Measurements from ENCODE around the gene FBN1.

DNA sequence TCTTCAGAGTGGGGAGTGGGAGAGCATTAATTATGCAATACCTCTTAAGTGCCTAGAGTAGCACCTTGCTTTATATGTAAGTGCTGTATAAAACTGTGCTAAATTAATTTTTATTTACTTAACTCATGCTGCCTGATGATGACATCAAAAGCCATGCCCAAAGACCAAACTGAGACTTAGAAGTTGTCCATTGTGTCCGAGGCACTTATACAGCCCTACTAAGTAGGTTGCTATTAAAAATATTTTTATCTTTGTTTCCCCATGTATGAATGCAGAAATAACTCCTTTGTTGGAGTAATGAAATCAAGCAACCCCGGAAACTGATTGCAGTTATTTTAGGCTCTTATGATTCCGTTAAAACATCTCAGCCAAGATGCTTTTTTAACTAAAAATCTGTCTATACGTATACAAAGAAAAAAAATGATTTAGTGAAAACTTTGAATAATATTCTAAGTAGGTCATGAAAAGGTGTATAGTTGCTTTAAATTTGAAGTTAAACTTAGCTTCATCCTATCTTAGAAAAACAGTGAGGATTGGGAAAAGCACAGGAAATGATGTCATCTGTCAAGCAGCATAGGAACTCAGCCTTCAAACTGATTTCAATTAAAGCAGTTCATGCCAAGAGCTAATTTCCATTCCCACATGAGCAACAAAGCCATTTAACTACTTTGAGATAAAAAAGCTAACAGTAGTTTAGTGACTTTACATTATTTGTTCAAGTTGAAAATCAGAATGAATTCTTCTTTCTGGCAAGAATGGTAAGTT, 43.0 kb downstream of the FBN1 start:
- TF ChIP-seq, protein P1, sequence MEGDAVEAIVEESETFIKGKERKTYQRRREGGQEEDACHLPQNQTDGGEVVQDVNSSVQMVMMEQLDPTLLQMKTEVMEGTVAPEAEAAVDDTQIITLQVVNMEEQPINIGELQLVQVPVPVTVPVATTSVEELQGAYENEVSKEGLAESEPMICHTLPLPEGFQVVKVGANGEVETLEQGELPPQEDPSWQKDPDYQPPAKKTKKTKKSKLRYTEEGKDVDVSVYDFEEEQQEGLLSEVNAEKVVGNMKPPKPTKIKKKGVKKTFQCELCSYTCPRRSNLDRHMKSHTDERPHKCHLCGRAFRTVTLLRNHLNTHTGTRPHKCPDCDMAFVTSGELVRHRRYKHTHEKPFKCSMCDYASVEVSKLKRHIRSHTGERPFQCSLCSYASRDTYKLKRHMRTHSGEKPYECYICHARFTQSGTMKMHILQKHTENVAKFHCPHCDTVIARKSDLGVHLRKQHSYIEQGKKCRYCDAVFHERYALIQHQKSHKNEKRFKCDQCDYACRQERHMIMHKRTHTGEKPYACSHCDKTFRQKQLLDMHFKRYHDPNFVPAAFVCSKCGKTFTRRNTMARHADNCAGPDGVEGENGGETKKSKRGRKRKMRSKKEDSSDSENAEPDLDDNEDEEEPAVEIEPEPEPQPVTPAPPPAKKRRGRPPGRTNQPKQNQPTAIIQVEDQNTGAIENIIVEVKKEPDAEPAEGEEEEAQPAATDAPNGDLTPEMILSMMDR (IDR thresholded peaks at IDR 0.05): no peak
- no peak for TF ChIP-seq POLR2A (IDR thresholded peaks at IDR 0.05)

Measured in thyroid gland (tissue), 4 donors.